Hepatocyte (in vitro differentiated cells): ENCODE results near the gene PTPRD. TPM values are rescaled to one million over a fixed set of nuclear protein-coding genes. Genes with fewer than 3 reads are reported as not detected.

Experiments used
- DNase-seq: peaks from one replicate; pipeline ENCODE4 v3.0.0-alpha.2; 2016; ENCODE audit warnings: low spot score
- H2AFZ ChIP-seq: fragments of 200-600 bp; sonication (generic); 2 replicates; pipeline ENCODE4 v1.6.0; 2016; ENCODE audit warnings: antibody characterized with exemption, mild to moderate bottlenecking
- H3K27ac ChIP-seq: fragments of 200-600 bp; sonication (generic); 2 replicates; pipeline ENCODE4 v1.5.1; 2016; ENCODE audit warnings: mild to moderate bottlenecking
- H3K27me3 ChIP-seq: fragments of 200-600 bp; sonication (generic); 2 replicates; pipeline ENCODE4 v1.6.1; 2016
- H3K36me3 ChIP-seq: fragments of 200-600 bp; sonication (generic); replicated peaks from 2 replicates; pipeline ENCODE4 v1.5.1; 2016; ENCODE audit warnings: low read depth; ENCODE audit not compliant: insufficient read depth
- H3K4me1 ChIP-seq: fragments of 200-600 bp; sonication (generic); 2 replicates; pipeline ENCODE4 v1.5.1; 2016; ENCODE audit warnings: mild to moderate bottlenecking, moderate library complexity; ENCODE audit not compliant: insufficient read depth
- H3K4me2 ChIP-seq: fragments of 200-600 bp; sonication (generic); 2 replicates; pipeline ENCODE4 v1.6.0; 2016
- H3K4me3 ChIP-seq: fragments of 200-600 bp; sonication (generic); 2 replicates; pipeline ENCODE4 v1.5.1; 2016; ENCODE audit warnings: mild to moderate bottlenecking
- H3K79me2 ChIP-seq: fragments of 200-600 bp; sonication (generic); 2 replicates; pipeline ENCODE4 v1.6.0; 2017; ENCODE audit warnings: mild to moderate bottlenecking
- H3K9me2 ChIP-seq: fragments of 200-600 bp; sonication (generic); replicated peaks from 2 replicates; pipeline ENCODE4 v1.6.0; 2017; ENCODE audit warnings: mild to moderate bottlenecking; ENCODE audit not compliant: insufficient read depth
- H3K9me3 ChIP-seq: fragments of 200-600 bp; sonication (generic); 2 replicates; pipeline ENCODE4 v1.5.1; 2016; ENCODE audit warnings: low read depth, mild to moderate bottlenecking
- H4K20me1 ChIP-seq: fragments of 200-600 bp; sonication (generic); 2 replicates; pipeline ENCODE4 v1.6.0; 2016; ENCODE audit warnings: mild to moderate bottlenecking; ENCODE audit not compliant: insufficient read depth, poor library complexity, severe bottlenecking
- CTCF ChIP-seq: fragments of 200-600 bp; sonication (generic); IDR thresholded peaks from 2 replicates; pipeline ENCODE4 v1.5.1; 2016; ENCODE audit warnings: antibody characterized with exemption, mild to moderate bottlenecking; ENCODE audit not compliant: poor library complexity
- EZH2 ChIP-seq: fragments of 200-600 bp; sonication (generic); IDR thresholded peaks from 2 replicates; pipeline ENCODE4 v1.6.1; 2016; ENCODE audit warnings: antibody characterized with exemption, mild to moderate bottlenecking, borderline replicate concordance
- EZH2phosphoT487 ChIP-seq: fragments of 200-600 bp; sonication (generic); IDR thresholded peaks from one replicate; pipeline ENCODE4 v1.6.1; 2018; ENCODE audit warnings: antibody characterized with exemption, mild to moderate bottlenecking, low read depth, moderate library complexity; ENCODE audit not compliant: unreplicated experiment, severe bottlenecking
- WGBS: methylation state at CpG from one replicate; pipeline ENCODE4 v1.1.6; 2016; ENCODE audit warnings: low lambda C conversion rate; ENCODE audit errors: missing lambda C conversion rate; 5-methylcytosine and 5-hydroxymethylcytosine counted together
- polyA plus RNA-seq: library from polyadenylated mRNA; unstranded; fragments of >200 nt; fragmentation: Nextera tagmentation; extraction: Ambion mirVana; gene quantifications from 2 replicates; pipeline ENCODE4 v1.2.1, GENCODE V29; 2016
- total RNA-seq: library from RNA; depleted of rRNA; stranded (reverse); fragments of >200 nt; gene quantifications from 2 replicates; pipeline ENCODE4 v1.2.3, GENCODE V29; 2014

The PTPRD gene
- total and polyA plus RNA-seq, 2 experiments from 2014 or later: 6.5 to 77.6 TPM

- 70% methylated on average over 7 of the region's 7 CpGs for WGBS
- no peak overlapping the region for H2AFZ ChIP-seq
- DNase-seq: peak; percentile 12
- no peaks in the 10 kb centered on the region for H3K79me2 ChIP-seq
- H3K4me2 ChIP-seq: no peak overlapping the region
- no peaks in the 10 kb centered on the region for H4K20me1 ChIP-seq
- no peaks in the 10 kb centered on the region for H3K36me3 ChIP-seq
- H3K27me3 ChIP-seq: no peaks in the 10 kb centered on the region
- TF ChIP-seq EZH2phosphoT487 (no peak), CTCF (no peak), EZH2 (no peak)
- H3K9me3 ChIP-seq: no peaks in the 10 kb centered on the region
- H3K27ac ChIP-seq: no peak overlapping the region
- no peaks in the 10 kb centered on the region for H3K9me2 ChIP-seq
- H3K4me3 ChIP-seq: no peak overlapping the region
- H3K4me1 ChIP-seq: no peaks in the 10 kb centered on the region
Measured at GRCh38 chr9:8627976-8628679, 1984.7 kb downstream of the PTPRD start.

GRCh38 chr9:8622871-8623270 is 1989.9 kb downstream of the PTPRD start:
- H3K9me2 ChIP-seq: no peaks in the 10 kb centered on the region
- H3K36me3 ChIP-seq: no peaks in the 10 kb centered on the region
- no peak overlapping the region for H2AFZ ChIP-seq
- WGBS: 95% methylated on average over 2 of the region's 2 CpGs
- DNase-seq: no peak
- no peak overlapping the region for H3K27ac ChIP-seq
- no peaks in the 10 kb centered on the region for H3K79me2 ChIP-seq
- no peaks in the 10 kb centered on the region for H4K20me1 ChIP-seq
- H3K4me1 ChIP-seq: no peaks in the 10 kb centered on the region
- H3K4me2 ChIP-seq: no peak overlapping the region
- no peak overlapping the region for H3K4me3 ChIP-seq
- no peaks in the 10 kb centered on the region for H3K27me3 ChIP-seq
- H3K9me3 ChIP-seq: no peaks in the 10 kb centered on the region
- TF ChIP-seq CTCF: no peak
- TF ChIP-seq EZH2: no peak
- no peak for TF ChIP-seq EZH2phosphoT487

- DNase-seq: no peak
- no peaks in the 10 kb centered on the region for H3K27me3 ChIP-seq
- no peak overlapping the region for H3K4me3 ChIP-seq
- H3K9me3 ChIP-seq: no peaks in the 10 kb centered on the region
- H4K20me1 ChIP-seq: no peaks in the 10 kb centered on the region
- no peak overlapping the region for H2AFZ ChIP-seq
- H3K27ac ChIP-seq: no peak overlapping the region
- H3K36me3 ChIP-seq: no peaks in the 10 kb centered on the region
- H3K4me2 ChIP-seq: no peak overlapping the region
- H3K4me1 ChIP-seq: no peaks in the 10 kb centered on the region
- 82% methylated on average over 3 of the region's 3 CpGs for WGBS
- TF ChIP-seq EZH2 (no peak), CTCF (no peak), EZH2phosphoT487 (no peak)
- H3K9me2 ChIP-seq: no peaks in the 10 kb centered on the region
- H3K79me2 ChIP-seq: no peaks in the 10 kb centered on the region
Measured at GRCh38 chr9:8622222-8622802, 1990.5 kb downstream of the PTPRD start.
